GM18951 (cell line): ENCODE measurements around the gene IL17C.
"Not testable (repeated sequence)": the region's sequence is repeated elsewhere in the genome, so short reads cannot be mapped to it uniquely, and the experiment has no call there.

Source experiments
- POLR2A ChIP-seq: IDR thresholded peaks from 4 replicates; pipeline ENCODE4 v1.6.1; 2011; ENCODE audit warnings: mild to moderate bottlenecking; ENCODE audit not compliant: insufficient read length, insufficient read depth; ENCODE audit errors: extremely low read depth
- in situ Hi-C: fragments of 300-500 bp; cut with MboI; formaldehyde crosslinking; loops from one replicate; pipeline ENCODE4 v1.12.0; 2022; ENCODE audit warnings: low sequenced_read_pairs, mixed read lengths, inconsistent platforms; ENCODE audit not compliant: unreplicated experiment

IL17C gene

GRCh38 chr16:88599825-88600538, 38.4 kb upstream of the IL17C start:
- in situ Hi-C loops = no loop called here
- no peak for TF ChIP-seq POLR2A

GRCh38 chr16:88600539-88600896, 37.9 kb upstream of the IL17C start:
- in situ Hi-C loops = no loop called here
- no peak for TF ChIP-seq POLR2A

DNA sequence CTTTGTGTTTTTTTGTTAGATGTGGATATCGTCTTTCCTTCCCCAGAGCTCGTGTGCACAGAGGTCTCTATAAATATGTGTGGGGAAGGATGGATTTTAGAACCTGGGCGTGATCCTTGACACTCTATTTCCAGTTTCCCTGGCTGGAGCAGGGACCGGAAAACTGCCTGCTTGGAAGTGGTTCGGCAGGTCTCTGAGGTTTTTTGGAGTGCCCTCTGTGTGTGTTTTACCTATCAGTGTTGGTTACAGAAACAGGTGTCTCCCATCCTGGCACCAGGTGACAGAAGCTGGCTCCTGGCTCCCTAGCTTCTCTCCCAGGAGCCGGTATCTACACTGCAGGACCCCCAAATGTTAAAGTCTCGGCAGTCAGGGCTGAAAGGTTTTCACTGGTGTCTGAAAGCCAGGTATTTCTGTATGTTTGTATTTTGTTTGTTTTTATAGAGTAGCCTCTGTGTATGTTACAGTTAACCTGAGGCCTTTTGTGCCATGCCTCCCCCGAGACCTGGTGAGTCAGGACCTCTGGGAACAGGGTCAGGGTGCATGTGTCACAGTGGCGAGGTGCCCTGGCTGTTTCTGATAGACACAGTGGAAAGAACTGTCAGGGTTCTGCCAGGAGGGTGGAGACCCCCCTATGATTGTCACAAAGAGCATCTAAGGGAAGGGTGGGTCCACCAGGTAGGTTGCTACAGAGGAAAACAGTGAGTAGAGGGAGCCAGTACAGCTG, 36.9 kb upstream of the IL17C start:
- in situ Hi-C loops = no loop called here
- no peak for TF ChIP-seq POLR2A

- no peak for TF ChIP-seq POLR2A
- in situ Hi-C loops = no loop called here
These were observed 36.3 kb upstream of the IL17C start for GRCh38 chr16:88602091-88602490.

- in situ Hi-C loops = no loop called here
- no peak for TF ChIP-seq POLR2A
These were observed 32.9 kb upstream of the IL17C start for GRCh38 chr16:88605186-88606147.

- in situ Hi-C loops = no loop called here
- TF ChIP-seq POLR2A = no peak
These were observed 32.1 kb upstream of the IL17C start for GRCh38 chr16:88606148-88606757.

- in situ Hi-C loops = no loop called here
- TF ChIP-seq POLR2A = no peak
These were observed 30.3 kb upstream of the IL17C start for GRCh38 chr16:88608076-88608475.

GRCh38 chr16:88609426-88609825, 28.9 kb upstream of the IL17C start:
- in situ Hi-C loops = not testable (repeated sequence)

GRCh38 chr16:88610080-88610479, 28.3 kb upstream of the IL17C start:
- in situ Hi-C loops = no loop called here
- TF ChIP-seq POLR2A = no peak

- no peak for TF ChIP-seq POLR2A
- in situ Hi-C loops = no loop called here
These were observed 27.2 kb upstream of the IL17C start for GRCh38 chr16:88610909-88611812.

DNA sequence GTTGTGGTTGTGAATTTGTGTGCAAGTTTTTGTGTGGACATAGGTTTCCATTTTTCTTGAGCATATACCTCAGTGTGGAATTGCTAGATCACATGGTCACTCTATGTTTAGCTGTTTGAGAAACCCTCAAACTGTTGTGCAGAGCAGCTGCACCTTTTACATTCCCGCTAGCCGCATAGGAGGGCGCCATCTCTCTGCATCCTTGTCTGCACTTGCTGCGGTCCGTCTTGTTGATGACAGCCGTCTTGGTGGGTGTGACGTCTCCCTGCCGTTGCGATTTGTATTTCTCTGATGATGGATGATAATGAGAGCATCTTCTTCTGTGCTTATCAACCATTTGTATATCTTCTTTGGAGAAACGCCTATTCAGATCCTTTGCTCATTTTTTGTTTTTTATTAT, 25.1 kb upstream of the IL17C start:
- in situ Hi-C loops = no loop called here
- no peak for TF ChIP-seq POLR2A
